NCI-H1092 treated with DMSO at 0.1 percent for 48 hours (cell line): ENCODE data around the gene SFSWAP.
"Not testable (repeated sequence)": the region's sequence is repeated elsewhere in the genome, so short reads cannot be mapped to it uniquely, and the experiment has no call there.

Experiments
- DNase-seq: peaks from one replicate; lab custom pipeline; 2025; lab: John Stamatoyannopoulos, UW

The SFSWAP gene

DNA sequence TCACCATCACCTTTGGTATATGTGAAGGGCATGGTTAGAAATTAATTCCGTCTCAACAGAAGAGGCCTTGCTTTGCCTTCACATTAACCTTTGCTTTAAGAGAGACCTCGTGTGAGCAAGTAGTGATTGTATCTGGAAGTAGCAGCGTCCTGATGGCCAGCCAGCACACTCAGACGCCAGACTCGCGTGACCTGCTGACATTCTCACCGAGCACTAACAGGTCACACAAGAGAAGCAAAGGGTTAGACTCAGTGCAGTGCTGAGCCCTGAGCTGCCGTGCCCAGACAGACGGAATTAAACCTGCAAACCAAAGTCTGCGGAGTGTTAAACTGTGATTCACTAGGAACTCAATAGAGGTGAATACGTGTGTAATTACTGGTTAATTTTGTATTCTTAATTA is 77.2 kb downstream of the SFSWAP start:
- DNase-seq, result no peak

DNA sequence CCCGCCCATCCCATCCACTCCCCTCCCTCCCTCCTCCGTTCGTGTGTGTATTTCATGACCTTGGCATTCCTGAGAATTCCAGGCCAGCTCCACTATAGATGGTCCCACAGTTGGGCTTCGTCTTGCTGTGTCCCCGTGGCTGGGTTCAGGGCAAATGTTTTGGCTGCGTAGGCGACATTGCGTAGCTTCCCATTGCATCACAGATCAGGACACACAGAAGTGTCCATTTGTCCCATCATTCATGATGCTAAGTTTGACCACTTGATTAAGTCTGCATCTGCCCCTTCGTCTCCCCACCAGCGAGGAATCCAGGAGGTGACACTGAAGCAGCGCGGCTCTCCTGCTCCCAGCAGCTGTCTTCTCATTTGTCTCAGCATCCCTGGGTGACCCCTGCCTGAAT is 78.7 kb downstream of the SFSWAP start:
- no peak for DNase-seq

DNA sequence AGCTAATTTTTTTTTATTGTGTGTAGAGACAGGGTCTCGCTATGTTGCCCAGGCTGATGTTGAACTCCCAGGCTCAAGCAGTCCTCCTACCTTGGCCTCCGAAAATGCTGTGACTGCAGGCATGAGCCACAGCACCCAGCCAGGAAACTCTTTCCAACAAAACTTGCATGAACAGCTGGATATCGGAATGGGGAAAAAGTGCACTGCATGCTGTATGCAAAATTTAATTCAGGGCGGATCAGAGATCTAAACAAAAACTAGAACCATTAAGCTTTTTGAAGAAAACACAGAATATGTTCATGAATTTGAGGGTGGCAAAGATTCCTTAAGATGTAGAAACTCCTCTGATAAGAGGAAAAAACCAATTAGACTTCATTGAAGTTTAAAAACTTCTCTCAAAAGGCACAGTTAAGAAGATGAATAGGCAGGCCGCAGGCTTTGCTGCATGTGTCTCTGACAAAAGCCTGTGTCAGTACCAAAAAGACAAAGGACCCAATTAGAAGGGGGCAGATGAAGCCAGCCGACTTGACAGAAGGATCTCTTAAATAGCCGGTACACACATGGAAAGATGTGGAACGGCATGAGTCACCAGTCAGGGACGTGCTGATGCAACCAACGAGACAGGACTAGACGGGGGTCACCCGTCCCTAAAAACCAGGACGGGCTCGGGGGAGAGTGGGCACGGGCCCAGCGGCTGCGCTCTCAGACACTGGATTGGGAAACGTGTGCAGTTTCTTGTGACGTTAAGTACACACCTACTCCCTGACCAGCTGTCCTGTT is 82.5 kb downstream of the SFSWAP start:
- DNase-seq, result no peak

DNA sequence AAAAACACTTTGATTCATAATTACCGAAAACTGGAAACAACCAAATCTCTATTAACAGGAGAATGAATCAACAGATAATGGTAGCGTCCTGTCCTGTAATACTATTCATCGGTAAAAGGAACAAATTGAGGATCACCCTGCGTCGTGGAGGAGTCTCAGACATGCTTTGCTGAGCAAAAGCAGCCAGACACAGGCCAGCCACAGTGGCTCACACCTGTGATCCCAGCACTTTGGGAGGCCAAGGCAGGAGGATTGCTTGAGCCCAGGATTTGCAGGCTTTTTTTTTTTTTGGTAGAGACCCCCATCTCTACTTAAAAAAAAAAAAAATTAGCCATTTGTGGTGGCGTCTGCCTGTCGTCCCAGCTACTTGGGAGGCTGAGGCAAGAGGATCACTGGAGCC is 83.2 kb downstream of the SFSWAP start:
- no peak for DNase-seq

DNA sequence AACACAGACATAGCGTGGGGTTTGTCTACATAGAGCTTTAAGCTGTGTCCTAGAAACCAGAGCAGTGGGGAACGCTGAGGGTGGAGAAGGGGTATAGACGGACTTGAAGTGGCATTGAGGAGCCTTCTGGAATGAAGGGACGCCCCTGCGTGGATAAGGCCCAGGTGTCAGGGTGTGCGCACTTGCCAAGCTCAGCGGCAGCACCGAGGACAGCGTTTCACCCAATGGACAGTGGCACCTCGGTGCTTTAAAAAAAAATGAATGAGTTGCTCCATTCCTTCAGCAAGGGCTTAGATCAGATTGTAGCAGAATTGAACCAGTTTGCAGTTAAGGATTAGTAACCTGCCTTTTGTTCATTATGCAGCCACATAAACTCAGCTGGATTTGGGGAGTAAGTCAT is 83.7 kb downstream of the SFSWAP start:
- DNase-seq, result no peak

DNA sequence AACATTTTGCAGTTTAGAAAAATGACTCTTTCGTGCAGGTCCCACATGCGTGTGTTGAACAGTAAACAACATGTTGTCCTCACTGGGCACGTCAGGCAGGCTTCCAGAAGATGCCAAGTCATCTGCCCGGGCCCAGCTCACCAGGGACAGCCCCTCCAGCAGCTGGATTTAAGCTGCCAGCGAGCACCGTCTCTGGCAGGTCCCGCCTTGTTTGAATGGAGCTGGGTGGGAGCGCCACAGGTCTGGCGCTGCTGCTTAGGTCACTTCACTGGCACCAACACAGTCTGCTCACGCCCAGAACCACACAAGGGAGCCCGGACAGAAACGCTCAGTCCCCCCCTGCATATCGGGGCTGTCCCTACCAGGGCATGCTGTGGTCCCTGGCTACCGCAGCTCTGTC is 84.2 kb downstream of the SFSWAP start:
- peak; percentile 53 for DNase-seq

DNA sequence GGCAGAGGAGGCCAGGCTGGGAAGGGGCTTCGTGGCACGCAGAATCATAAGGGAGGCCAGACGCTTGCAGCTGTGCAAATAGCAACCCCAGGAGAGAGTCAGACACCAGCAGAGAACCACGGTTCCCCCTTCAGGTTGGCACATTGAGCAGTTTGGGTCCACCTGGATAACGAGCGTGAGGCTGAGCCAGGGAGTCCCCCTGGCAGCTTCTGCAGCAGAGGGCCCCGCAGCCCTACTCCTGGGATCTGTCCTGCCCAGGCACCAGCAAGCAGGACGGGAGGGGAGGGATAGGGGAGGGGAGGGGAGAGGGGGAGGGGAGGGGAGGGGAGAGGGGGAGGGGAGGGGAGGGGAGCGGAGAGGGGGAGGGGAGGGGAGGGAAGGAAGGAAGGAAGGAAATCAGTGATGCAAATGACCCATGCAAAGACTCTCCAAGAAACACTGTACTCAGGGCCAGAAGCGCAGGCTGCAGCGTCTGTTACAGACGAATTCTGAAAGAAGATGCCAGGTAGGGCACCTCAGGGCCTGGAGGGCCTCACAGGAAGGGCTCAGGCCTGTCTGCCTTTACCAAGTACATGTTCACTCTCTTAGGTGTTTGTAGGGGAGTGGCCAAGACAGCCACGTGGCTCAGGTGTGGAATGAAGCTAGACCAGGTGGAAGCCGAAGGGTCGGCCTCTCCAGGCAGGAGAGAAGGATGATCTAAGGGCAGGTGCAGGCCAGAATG is 85.0 kb downstream of the SFSWAP start:
- peak; percentile 86 for DNase-seq

DNA sequence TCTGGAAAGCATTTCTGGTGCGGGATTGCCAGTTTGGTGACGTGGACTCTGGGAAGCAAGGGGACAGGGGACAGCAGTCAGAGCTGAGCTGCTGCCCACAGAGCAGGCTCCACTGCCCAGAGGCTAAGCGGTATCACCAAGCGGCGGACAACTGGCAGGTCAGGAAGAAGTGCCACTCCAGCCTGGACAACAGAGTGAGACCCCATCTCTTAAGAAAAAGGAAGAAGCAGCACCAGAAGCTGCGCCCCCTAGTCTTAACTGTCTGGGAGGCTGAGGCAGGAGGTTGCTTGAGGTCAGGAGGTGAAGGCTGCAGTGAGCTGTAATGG is 85.5 kb downstream of the SFSWAP start:
- no peak for DNase-seq

DNA sequence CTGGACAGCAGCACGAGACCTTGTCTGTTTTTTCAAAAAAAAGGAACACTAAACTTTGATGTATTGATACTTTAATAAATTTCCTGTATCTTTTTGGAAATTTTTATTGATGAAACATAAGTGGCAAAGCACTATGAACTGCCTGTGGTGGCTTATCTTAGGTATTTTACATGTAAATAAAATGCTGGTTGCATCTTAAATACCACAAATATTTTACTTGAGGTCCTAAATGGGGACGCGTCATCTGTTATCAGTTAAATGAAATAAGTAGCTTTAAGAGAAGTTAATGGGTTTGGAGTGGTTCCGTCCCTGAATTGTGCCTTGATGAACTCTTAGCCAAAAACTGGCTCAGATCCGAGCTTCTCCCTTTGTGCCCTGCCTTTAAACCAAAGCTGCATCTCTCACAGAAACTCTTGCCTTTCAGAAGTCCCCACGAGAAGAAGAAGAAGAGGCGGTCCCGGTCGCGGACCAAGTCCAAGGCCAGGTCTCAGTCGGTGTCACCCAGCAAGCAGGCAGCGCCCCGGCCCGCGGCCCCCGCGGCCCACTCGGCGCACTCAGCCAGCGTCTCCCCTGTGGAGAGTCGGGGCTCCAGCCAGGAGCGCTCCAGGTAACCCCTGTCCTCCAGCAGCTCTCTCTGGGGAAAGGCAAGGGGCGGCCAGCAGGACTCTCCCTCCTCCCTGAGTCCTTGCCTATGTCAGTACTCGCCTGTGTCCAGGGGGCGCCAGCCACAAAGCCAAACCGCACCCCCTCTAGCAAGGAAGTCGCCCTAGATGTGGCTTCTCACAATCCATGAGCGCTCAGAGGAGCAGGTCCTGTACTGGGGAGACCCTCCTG is 86.1 kb downstream of the SFSWAP start:
- no peak for DNase-seq

DNA sequence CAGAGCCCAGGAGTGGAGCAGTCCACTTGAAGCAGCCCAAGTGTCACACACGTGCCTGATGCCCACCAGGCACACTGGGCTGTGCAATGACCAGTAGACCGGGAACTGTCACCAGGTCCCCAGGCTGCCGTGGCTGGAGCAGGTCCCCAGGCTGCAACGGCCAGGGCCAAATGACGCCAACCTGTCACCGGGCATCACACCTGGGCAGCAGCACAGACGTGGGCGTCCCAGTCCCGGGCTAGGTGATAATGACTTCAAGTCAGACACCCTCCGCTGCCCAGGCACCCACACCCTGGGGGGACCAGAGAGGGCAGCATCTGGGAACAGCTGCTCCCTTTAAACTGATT is 86.7 kb downstream of the SFSWAP start:
- DNase-seq, result no peak

DNA sequence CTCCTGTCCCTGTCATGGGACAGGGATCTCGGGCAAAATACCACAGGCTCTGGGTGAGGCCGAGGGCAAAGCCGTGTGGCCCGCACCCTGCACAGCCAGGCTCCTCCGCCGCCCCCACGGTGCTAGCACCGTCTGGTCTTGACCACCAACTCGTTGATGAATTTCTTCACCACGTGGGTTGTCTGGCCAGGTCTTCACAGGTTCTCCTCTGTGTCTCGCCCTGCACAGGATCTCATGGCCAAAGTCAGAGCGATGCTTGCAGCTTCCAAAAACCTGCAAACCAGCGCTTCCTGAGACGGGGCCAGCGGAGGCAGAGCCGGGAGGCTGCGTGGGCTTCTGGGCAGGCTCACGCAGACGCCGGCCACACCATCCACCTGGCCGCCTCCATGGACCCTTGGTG is 88.3 kb downstream of the SFSWAP start:
- no peak for DNase-seq

DNA sequence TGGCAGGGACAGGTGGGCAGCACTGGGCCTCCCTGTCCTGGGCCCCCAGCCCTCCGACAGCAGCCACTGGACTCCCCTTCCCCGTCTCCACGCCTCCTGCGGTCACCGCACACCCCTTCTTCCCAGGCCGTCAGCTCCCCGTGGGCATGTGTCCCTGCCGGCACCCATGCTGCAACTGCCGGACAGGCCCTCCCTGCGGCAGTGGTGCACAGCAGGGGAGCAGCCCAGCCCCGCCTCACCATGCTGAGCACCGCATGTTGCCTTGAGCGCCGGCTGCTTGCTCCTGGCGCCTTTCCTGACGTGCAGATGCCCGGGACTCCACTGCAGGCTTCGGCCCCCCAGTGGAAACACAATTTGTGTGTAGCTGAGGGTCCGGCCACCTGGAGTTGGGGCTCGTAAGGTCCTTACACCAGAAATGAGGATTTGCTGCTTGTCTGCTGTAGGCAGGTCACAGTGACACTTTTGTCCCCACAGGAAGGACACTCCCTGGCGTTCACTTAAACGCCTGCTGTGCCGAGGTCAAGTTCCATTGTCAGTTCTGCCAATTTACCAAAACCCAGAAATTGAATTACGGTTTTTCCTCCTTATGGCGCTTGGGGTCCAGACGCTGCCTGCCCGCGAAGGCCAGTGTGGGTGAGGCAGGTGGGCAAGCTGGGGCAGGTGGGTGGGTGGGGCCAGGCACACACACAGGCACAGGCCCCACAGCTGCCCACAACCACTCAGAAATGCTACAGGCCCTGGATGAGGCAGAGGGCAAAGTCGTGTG is 89.1 kb downstream of the SFSWAP start:
- no peak for DNase-seq

DNA sequence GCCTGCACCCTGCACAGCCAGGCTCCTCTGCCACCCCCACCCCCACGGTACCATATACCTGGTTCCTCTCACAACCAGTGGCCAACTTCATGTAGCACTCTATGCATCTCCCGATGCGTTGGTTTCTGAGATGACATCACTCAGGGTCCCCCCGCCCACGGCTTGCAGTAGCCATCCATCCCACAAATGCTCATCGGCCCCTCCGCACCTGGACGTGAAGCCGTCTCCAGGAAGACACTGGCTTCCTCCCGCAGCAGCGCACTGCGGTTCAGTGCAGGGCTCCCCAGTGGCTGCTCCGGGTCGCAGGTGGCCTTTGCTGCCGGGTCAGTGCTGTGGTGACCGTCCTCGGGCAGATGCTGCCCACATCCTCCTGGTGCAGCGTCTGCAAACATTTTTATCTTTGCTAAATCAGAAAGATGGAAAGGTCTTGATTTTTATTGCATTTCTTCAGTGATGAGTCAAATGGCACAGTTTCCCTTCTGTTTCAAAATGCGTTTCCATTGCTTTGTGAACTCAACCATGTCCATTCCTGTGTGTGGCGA is 89.8 kb downstream of the SFSWAP start:
- no peak for DNase-seq

DNA sequence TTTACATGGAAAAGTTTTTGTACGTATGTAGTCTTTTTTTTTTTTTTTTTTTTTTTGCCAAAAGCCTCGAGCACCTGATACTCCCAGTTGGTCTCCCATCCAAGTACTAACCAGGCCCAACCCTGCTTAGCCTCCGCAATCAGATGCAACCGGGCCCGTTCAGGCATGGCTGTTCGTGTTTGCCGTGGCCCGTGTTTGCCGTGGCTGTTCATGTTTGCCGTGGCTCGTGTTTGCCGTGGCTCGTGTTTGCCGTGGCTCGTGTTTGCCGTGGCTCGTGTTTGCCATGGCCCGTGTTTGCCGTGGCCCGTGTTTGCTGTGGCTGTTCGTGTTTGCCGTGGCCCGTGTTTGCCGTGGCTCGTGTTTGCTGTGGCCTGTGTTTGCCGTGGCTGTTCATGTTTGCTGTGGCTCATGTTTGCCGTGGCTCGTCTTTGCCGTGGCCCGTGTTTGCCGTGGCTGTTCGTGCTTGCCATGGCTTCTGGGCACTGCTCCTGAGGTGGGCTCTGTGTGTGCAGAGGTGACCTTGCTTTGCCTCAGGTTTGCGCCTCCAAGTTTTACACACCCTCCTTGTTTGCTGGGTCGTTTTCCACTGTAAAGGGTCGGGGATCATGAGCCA is 90.5 kb downstream of the SFSWAP start:
- no peak for DNase-seq

DNA sequence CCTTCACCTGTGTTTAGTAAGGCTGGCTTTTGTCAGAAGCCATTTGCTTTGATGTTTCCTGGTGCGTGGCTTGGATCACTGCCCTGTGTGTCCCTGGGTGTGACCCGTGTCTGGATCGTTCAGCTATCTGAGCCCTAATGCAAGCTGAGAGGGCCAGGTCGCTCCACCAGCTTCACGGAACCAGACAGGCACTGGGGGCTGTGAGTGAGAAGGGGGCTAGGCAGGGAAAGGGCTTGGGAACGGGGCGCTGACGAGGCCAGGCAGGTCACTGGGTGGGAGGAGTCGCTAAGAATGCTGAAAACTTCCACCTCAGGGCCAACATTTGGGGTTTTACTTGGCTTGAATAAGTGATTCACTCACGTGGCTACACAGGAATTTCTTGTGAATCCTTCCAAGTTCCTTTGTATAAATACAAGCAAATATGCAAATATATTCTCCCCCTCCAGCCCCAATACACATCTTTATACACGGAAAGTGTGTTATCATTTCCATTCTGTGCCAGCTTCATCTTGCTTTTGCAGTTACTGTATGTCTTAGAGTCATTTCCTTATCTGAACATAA is 93.2 kb downstream of the SFSWAP start:
- DNase-seq, result no peak

DNA sequence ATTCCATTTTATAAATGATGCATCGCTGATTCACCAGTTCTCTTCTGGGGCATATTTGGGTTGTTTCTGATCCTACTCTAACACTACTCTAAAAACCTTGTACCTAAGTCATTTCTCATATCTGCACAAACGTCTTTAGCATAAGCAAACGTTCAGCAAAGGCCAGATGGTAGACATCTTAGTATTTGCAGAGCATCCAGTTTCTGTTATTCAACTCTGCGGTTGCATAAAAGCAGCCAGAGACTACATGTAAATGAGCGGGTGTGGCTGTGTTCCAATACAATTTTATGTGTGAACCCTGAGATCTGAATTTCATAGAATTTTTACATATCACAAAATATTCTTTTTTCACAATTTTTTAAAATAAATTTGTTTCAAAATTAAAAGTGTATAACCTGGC is 94.5 kb downstream of the SFSWAP start:
- no peak for DNase-seq

DNA sequence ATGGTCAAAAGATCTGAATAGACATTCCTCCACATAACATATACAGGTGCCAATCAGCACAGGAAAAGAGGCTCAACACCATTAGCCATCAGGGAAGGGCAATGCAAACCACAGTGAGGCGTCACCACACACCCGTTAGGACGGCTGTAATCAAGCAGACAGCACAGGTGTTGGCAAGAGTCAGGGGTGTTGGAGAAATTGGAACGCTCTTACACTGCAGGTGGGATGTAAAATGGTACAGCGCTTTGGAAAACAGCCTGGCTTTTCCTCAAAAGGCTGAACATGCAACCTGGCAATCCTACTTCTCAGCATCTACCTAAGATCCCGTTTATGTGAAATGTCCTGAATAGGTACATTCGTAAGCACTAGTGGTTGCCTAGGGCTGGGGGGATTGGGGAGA is 95.8 kb downstream of the SFSWAP start:
- DNase-seq, result no peak

DNA sequence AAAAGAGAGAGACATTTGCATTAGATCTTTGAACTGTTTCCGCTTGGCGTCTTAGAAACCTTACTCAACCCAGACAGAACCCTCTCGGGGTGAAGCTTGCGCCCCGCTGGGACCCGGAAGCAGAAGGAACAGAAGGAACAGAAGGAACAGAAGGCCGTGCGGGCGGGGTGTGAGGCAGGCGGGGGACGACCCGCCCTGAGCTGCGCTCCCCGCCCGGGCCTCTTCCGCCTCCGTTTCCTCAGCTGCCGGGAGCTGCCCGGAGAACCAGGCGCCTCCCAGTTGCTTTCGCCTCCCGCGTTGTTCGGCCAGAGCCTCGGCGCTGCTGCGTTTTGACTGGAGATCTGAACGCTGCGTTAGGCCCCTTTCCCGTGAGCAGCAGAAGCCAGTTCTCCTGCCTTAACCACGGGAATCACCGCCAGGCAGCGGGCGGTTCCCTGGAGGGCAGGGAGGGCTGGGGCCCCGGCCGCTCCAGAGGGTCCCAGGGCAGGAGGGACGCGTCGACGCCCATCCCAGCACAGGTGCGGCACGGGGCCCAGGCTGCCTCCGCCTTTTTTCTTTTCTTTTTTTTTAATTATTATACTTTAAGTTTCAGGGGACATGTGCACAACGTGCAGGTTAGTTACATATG is 98.0 kb downstream of the SFSWAP start:
- DNase-seq, result no peak

DNA sequence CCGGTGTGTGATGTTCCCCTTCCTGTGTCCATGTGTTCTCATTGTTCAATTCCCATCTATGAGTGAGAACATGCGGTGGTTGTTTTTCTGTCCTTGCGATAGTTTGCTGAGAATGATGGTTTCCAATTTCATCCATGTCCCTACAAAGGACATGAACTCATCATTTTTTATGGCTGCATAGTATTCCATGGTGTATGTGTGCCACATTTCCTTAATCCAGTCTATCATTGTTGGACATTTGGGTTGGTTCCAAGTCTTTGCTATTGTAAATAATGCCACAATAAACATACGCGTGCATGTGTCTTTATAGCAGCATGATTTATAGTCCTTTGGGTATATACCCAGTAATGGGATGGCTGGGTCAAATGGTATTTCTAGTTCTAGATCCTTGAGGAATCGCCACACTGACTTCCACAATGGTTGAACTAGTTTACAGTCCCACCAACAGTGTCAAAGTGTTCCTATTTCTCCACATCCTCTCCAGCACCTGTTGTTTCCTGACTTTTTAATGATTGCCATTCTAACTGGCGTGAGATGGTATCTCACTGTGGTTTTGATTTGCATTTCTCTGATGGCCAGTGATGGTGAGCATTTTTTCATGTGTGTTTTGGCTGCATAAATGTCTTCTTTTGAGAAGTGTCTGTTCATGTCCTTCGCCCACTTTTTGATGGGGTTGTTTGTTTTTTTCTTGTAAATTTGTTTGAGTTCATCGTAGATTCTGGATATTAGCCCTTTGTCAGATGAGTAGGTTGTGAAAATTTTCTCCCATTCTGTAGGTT is 98.8 kb downstream of the SFSWAP start:
- DNase-seq, result not testable (repeated sequence)

DNA sequence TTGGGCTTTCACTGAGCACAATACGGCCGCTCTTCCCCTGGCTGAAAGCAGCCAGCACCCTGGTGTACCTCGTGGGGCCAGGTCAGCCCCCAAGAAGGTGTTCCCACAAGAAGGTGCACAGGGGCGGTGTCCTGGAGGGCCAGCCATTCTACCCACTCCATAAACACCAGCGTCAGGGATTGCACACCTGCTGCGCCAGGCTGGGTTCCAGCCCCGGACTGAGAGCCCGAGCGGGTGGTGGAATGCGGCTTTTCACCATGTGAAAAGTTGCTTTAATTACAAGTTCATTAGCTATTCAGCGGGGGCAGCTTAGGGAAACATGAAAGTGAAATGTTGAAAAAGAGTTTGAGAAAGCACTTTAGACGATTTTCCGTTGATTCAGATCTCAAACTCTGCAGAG is 99.8 kb downstream of the SFSWAP start:
- DNase-seq, result no peak
